B cell (primary cell): ENCODE data around the gene CHCHD6. TPM values are rescaled to one million over a fixed set of nuclear protein-coding genes. Genes with fewer than 3 reads are reported as not detected.

Experiments
- ATAC-seq: fragments of 200-7000 bp; cut with Tn5 transposase; one replicate; pipeline ENCODE4 v1.10.0; 2021; ENCODE audit warnings: low read depth, mild to moderate bottlenecking, moderate number of reproducible peaks, moderate library complexity
- CTCF ChIA-PET: fragments of 350-600 bp; sonication (Branson Sonifier 250); formaldehyde crosslinking; loops from one replicate; lab custom pipeline; 2021; ENCODE audit warnings: antibody characterized with exemption, inconsistent platforms; lab: Charles Lee
- POLR2A ChIA-PET: fragments of 350-600 bp; sonication (Branson Sonifier 250); formaldehyde crosslinking; loops from one replicate; lab custom pipeline; 2021; ENCODE audit warnings: antibody characterized with exemption; lab: Charles Lee
- DNase-seq: peaks from one replicate; pipeline ENCODE4 v3.0.0; 2013
- H2AFZ ChIP-seq: 2 replicates; pipeline ENCODE4 v1.6.1; 2012; ENCODE audit warnings: mild to moderate bottlenecking, low read depth, low read length; ENCODE audit not compliant: insufficient read depth, poor library complexity, severe bottlenecking
- H3K27ac ChIP-seq, 2 donors: 1 replicate in 1 of 2; 2 replicates in 1 of 2; pipeline ENCODE4 v1.5.1; 2012 to 2013; ENCODE audit warnings: low read length in 2 of 2, mild to moderate bottlenecking in 2 of 2, moderate library complexity in 1 of 2
- H3K27me3 ChIP-seq, 4 experiments: fragments of 200-600 bp in 1 of 4; sonication (generic) in 1 of 4; replicated peaks in 1 of 4; 1 replicate in 2 of 4; 2 replicates in 2 of 4; pipeline versions ENCODE4 v1.6.1 to v1.7.0; 2013 to 2016; ENCODE audit warnings: low read length in 3 of 4, mild to moderate bottlenecking in 2 of 4, mixed read lengths in 1 of 4, moderate library complexity in 1 of 4; ENCODE audit not compliant: insufficient read depth in 4 of 4, control insufficient read depth in 3 of 4; ENCODE audit errors: control extremely low read depth in 1 of 4
- H3K36me3 ChIP-seq, 2 experiments: replicated peaks in 1 of 2; 1 replicate in 1 of 2; 2 replicates in 1 of 2; pipeline versions ENCODE4 v1.6.1 to v1.7.1; 2013; ENCODE audit warnings: low read length in 1 of 2; ENCODE audit not compliant: insufficient read depth in 2 of 2, control insufficient read depth in 1 of 2; ENCODE audit errors: control extremely low read depth in 1 of 2, extremely low read depth in 1 of 2
- H3K4me1 ChIP-seq, 2 donors: fragments of 200-600 bp in 1 of 2; sonication (generic) in 1 of 2; 1 replicate in 1 of 2; 2 replicates in 1 of 2; pipeline versions ENCODE4 v1.5.1 to v1.6.1; 2013 to 2017; ENCODE audit warnings: low read length in 2 of 2; ENCODE audit not compliant: control insufficient read depth in 2 of 2, insufficient read depth in 2 of 2
- H3K4me2 ChIP-seq: replicated peaks from 2 replicates; pipeline ENCODE3; 2012; ENCODE audit warnings: mild to moderate bottlenecking, low read depth, low read length; ENCODE audit not compliant: poor library complexity, severe bottlenecking
- H3K4me3 ChIP-seq, 5 experiments: fragments of 200-600 bp in 1 of 5; sonication (generic) in 1 of 5; 1 replicate in 3 of 5; 2 replicates in 2 of 5; pipeline versions ENCODE4 v1.5.1 to v1.7.0; 2011 to 2016; ENCODE audit warnings: low read length in 4 of 5, mild to moderate bottlenecking in 4 of 5, low read depth in 2 of 5, control low read depth in 1 of 5, moderate library complexity in 1 of 5; ENCODE audit not compliant: insufficient read depth in 1 of 5; ENCODE audit errors: control extremely low read depth in 1 of 5, extremely low read depth in 1 of 5
- H3K79me2 ChIP-seq: fragments of 200-600 bp; sonication (generic); one replicate; pipeline ENCODE4 v1.6.0; 2016; ENCODE audit warnings: low read length; ENCODE audit not compliant: control insufficient read depth, insufficient read depth
- H3K9ac ChIP-seq: fragments of 200-600 bp; sonication (generic); 2 replicates; pipeline ENCODE4 v1.6.1; 2017; ENCODE audit warnings: mild to moderate bottlenecking, low read length, moderate library complexity
- H3K9me3 ChIP-seq, 3 donors: one replicate each; pipeline versions ENCODE4 v1.6.1 to v1.7.1; 2013; ENCODE audit warnings: low read length in 2 of 3; ENCODE audit not compliant: control insufficient read depth in 2 of 3, insufficient read depth in 1 of 3; ENCODE audit errors: control extremely low read depth in 1 of 3
- H4K20me1 ChIP-seq: 2 replicates; pipeline ENCODE4 v1.6.0; 2012; ENCODE audit warnings: mild to moderate bottlenecking, low read length; ENCODE audit not compliant: insufficient read depth, control insufficient read depth, poor library complexity, severe bottlenecking
- H3K27ac Mint-ChIP-seq: one replicate; pipeline ENCODE4 v1.8.0; 2021; ENCODE audit warnings: mixed read lengths
- H3K27me3 Mint-ChIP-seq: one replicate; pipeline ENCODE4 v1.8.0; 2021; ENCODE audit warnings: mixed read lengths
- H3K4me1 Mint-ChIP-seq: one replicate; pipeline ENCODE4 v1.8.0; 2021; ENCODE audit warnings: mixed read lengths
- H3K4me3 Mint-ChIP-seq: one replicate; pipeline ENCODE4 v1.8.0; 2021; ENCODE audit warnings: mixed read lengths
- H3K9me3 Mint-ChIP-seq: one replicate; pipeline ENCODE4 v1.8.0; 2022; ENCODE audit warnings: mixed read lengths; ENCODE audit not compliant: insufficient read depth
- CTCF ChIP-seq: fragments of 200-600 bp; IDR thresholded peaks from one replicate; pipeline ENCODE4 v1.8.0; 2022; ENCODE audit warnings: antibody characterized with exemption, mild to moderate bottlenecking
- EZH2 ChIP-seq: IDR thresholded peaks from 2 replicates; pipeline ENCODE4 v1.6.1; 2012; ENCODE audit warnings: borderline replicate concordance, low read depth, mild to moderate bottlenecking, moderate library complexity, low read length; ENCODE audit not compliant: insufficient read depth, poor library complexity, severe bottlenecking
- whole genome bisulfite sequencing: methylation state at CpG from one replicate; pipeline ENCODE4 v1.1.5; 2013; ENCODE audit warnings: missing lambda C conversion rate; ENCODE audit not compliant: insufficient coverage; 5-methylcytosine and 5-hydroxymethylcytosine counted together
- intact Hi-C: fragments of 100-400 bp; cut with micrococcal nuclease; formaldehyde crosslinking; loops from one replicate; pipeline ENCODE4 v1.10.0; 2022
- polyA plus RNA-seq: library from polyadenylated mRNA; depleted of rRNA; stranded (reverse); fragments of >200 nt; gene quantifications from 2 replicates; pipeline ENCODE4 v1.2.3, GENCODE V29; 2012
- total RNA-seq, 2 donors: library from RNA; stranded (reverse); fragments of 120-200 nt in 1 of 2; gene quantifications; 1 replicate in 1 of 2; 2 replicates in 1 of 2; pipeline versions ENCODE4 v1.2.3 to v1.2.4, GENCODE V29; 2013 to 2022

CHCHD6 gene
- total and polyA plus RNA-seq, 2 donors (not counting 1 experiment from before 2014, with no cell fraction given) = 8.0 to 13.5 TPM

- no peak for ATAC-seq
- no peaks in the 10 kb centered on the region for H3K4me1 Mint-ChIP-seq
- no peaks in the 10 kb centered on the region for H3K9me3 Mint-ChIP-seq
- Histone ChIP-seq H3K27me3 (no peaks in the 10 kb centered on the region), H3K36me3 (no peaks in the 10 kb centered on the region), H3K4me1 (no peaks in the 10 kb centered on the region), H3K4me3 (no peak overlapping the region), H3K79me2 (no peaks in the 10 kb centered on the region), H3K9ac (no peak overlapping the region), H2AFZ (no peak overlapping the region), H4K20me1 (no peaks in the 10 kb centered on the region), H3K27ac (no peak overlapping the region), H3K9me3 (no peaks in the 10 kb centered on the region), H3K4me2 (no peak overlapping the region)
- no peak for DNase-seq
- TF ChIP-seq CTCF (no peak), EZH2 (no peak)
- CTCF ChIA-PET = no interaction called here
- intact Hi-C loops = no loop called here
- H3K27me3 Mint-ChIP-seq = no peaks in the 10 kb centered on the region
- H3K4me3 Mint-ChIP-seq = no peak overlapping the region
- H3K27ac Mint-ChIP-seq = no peak overlapping the region
- no CpG with 5 or more reads among the region's 5 CpGs for WGBS
- POLR2A ChIA-PET = no interaction called here
These were observed 128.9 kb downstream of the CHCHD6 start for GRCh38 chr3:126832933-126833332.

DNA sequence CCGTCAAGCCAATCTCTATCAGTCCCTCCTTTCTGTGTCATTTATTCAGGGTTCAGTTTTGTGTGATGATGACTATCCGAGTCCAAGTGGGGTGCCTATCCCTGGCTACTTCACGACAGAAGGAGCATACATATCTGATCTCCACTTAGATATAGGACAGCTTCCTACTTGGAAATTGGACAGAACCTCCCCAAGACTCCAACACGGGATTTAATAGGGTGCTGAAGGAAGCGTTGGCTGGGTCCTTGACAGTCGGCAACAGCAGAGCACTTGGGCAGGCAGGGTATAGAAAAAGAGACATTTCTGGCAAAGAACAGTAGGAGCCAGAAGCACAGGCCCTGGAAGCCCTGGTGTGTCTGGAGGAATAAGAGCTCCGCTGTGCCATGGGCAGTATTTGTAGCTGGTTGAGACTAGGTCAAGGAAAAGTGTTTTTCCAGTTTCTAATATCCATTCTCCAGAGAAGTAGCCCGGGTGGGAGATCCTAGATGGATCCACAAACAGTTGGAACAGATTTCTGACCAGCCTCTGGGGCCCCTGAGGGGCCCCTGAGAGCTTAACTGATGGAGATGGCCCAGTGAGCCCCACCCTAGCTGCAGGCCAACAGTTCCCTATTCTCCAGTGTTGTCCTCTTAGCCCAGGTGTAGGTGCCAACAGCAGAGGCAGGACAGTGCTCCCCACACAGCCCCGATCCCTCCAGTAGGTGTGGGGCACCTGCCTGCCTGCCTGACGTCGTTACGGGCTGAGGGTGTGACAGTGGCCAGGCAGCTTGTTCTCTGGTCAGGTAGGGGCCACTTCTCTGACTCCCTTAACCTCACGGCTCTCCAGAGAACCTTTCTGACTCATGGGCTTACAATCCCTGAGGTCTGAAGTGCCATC is 130.8 kb downstream of the CHCHD6 start:
- ChIA-PET CTCF (interaction anchor here (0.7 to 0.9 kb wide), 2 partner anchors 148 to 1159 kb away, joined by 3 read pairs; partner anchors contain the start of gene PLXNA1), POLR2A (no interaction called here)
- intact Hi-C loops = no loop called here
- Histone ChIP-seq H3K27ac (no peak overlapping the region), H3K27me3 (no peaks in the 10 kb centered on the region), H3K36me3 (no peaks in the 10 kb centered on the region), H3K4me1 (no peaks in the 10 kb centered on the region), H3K9ac (no peak overlapping the region), H3K4me3 (no peak overlapping the region), H2AFZ (no peak overlapping the region), H3K79me2 (no peaks in the 10 kb centered on the region), H4K20me1 (no peaks in the 10 kb centered on the region), H3K9me3 (no peaks in the 10 kb centered on the region), H3K4me2 (no peak overlapping the region)
- H3K27ac Mint-ChIP-seq = no peak overlapping the region
- no peak for TF ChIP-seq EZH2
- TF ChIP-seq CTCF = no peak
- no peaks in the 10 kb centered on the region for H3K9me3 Mint-ChIP-seq
- 95% methylated on average over 7 of the region's 13 CpGs for WGBS
- H3K27me3 Mint-ChIP-seq = no peaks in the 10 kb centered on the region
- ATAC-seq = no peak
- no peak overlapping the region for H3K4me3 Mint-ChIP-seq
- no peak for DNase-seq
- H3K4me1 Mint-ChIP-seq = no peaks in the 10 kb centered on the region
